Testis (tissue), 2 donors: ENCODE data around the gene EIF4A2.

Experiments used
- POLR2A ChIP-seq: fragments of 450-650 bp; IDR thresholded peaks from one replicate; pipeline ENCODE4 v1.6.1; 2017; ENCODE audit warnings: antibody characterized with exemption, mild to moderate bottlenecking, moderate library complexity
- TF ChIP-seq, protein P1 (sequence below), 3 experiments: fragments of 450-650 bp in 2 of 3; fragments of 200-600 bp in 1 of 3; sonication (generic) in 1 of 3; IDR thresholded peaks; one replicate each; pipeline ENCODE4 v1.5.1; 2016 to 2019; ENCODE audit warnings: antibody characterized with exemption in 3 of 3, mild to moderate bottlenecking in 2 of 3, moderate library complexity in 1 of 3

DNA sequence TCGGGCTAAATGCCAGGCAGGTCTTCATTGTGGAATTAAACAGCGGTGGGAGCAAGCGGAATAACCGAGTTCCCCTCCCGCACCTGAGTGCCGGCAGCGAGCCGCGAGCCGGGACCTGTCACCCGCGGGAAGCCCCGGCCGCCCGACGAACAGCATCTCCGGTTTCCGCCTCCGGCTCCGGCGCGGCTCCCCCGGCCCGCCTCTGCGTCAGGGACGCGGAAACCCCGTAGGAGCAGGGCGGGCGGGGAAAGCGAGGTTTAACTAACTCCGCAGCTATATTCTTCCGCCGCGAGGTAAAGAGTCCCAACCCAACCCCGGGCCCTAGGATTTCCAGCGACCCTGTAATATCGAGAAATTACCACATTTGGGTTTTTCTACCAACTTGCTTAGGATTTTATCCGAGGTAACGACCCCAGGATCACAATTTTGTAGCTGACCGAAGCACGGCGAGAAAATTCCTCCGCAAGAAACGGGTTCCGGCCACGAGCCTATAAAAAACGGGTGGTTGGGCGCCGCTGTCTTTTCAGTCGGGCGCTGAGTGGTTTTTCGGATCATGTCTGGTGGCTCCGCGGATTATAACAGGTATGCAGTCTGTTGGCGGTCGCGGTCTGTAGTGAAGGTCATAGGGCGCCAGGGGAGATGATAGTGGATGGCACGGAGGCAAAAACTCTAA is at the start of gene EIF4A2:
- TF ChIP-seq, protein P1, sequence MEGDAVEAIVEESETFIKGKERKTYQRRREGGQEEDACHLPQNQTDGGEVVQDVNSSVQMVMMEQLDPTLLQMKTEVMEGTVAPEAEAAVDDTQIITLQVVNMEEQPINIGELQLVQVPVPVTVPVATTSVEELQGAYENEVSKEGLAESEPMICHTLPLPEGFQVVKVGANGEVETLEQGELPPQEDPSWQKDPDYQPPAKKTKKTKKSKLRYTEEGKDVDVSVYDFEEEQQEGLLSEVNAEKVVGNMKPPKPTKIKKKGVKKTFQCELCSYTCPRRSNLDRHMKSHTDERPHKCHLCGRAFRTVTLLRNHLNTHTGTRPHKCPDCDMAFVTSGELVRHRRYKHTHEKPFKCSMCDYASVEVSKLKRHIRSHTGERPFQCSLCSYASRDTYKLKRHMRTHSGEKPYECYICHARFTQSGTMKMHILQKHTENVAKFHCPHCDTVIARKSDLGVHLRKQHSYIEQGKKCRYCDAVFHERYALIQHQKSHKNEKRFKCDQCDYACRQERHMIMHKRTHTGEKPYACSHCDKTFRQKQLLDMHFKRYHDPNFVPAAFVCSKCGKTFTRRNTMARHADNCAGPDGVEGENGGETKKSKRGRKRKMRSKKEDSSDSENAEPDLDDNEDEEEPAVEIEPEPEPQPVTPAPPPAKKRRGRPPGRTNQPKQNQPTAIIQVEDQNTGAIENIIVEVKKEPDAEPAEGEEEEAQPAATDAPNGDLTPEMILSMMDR (IDR thresholded peaks at IDR 0.05), result peak in 1 of 3 experiments; percentile 4
- peak; percentile 32 for TF ChIP-seq POLR2A
